H1 (cell line): ENCODE results near the gene NDUFB11. TPM values are rescaled to one million over a fixed set of nuclear protein-coding genes. Genes with fewer than 3 reads are reported as not detected.

Experiments
- BCL11A ChIP-seq, 2 experiments: IDR thresholded peaks; one replicate each; pipeline ENCODE4 v1.6.1; 2011; ENCODE audit warnings: low read depth in 2 of 2, low read length in 2 of 2, mild to moderate bottlenecking in 2 of 2
- CBX5 ChIP-seq: fragments of 300-800, 300-1000 bp; sonication (generic); IDR thresholded peaks from 2 replicates; pipeline ENCODE4 v1.7.1; 2016; ENCODE audit warnings: antibody characterized with exemption, low read length, low read depth
- MAFK ChIP-seq: IDR thresholded peaks from 2 replicates; pipeline ENCODE4 v1.6.1; 2012; ENCODE audit warnings: low read depth, mild to moderate bottlenecking, improper control_type of control experiment, low read length
- RBBP5 ChIP-seq: IDR thresholded peaks from 2 replicates; pipeline ENCODE4 v1.7.1; 2012; ENCODE audit warnings: low read depth, mild to moderate bottlenecking, inconsistent platforms, low read length, moderate library complexity, borderline replicate concordance
- SIN3A ChIP-seq, 2 experiments: IDR thresholded peaks in 1 of 2; conservative IDR thresholded peaks in 1 of 2; 2 replicates each; pipeline ENCODE4 v1.6.1; 2011 to 2012; ENCODE audit warnings: low read length in 2 of 2, improper control_type of control experiment in 1 of 2, low read depth in 1 of 2, mild to moderate bottlenecking in 1 of 2
- SIRT6 ChIP-seq: IDR thresholded peaks from one replicate; pipeline ENCODE4 v1.7.1; 2012; ENCODE audit warnings: low read length, inconsistent platforms
- TEAD4 ChIP-seq: IDR thresholded peaks from 2 replicates; pipeline ENCODE4 v1.6.1; 2012; ENCODE audit warnings: low read depth, low read length, inconsistent platforms, mixed read lengths
- polyA plus RNA-seq, 7 experiments: library from polyadenylated mRNA; depleted of rRNA in 3 of 7; stranded (reverse) in 5 of 7; unstranded in 2 of 7; fragments of >200 nt in 5 of 7; fragments of 200-250 nt in 2 of 7; gene quantifications; 1 replicate in 5 of 7; 2 replicates in 1 of 7; 4 replicates in 1 of 7; pipeline versions ENCODE4 v1.2.1 to v1.2.3, GENCODE V29; 2011 to 2013; ENCODE audit warnings: missing spikeins in 2 of 7, mixed read lengths in 2 of 7
- total RNA-seq: library from RNA; stranded (reverse); fragmentation: NEBNext Ultra II Directional; extraction: Animal tissue kit (Norgen Biotek cat#: 25700); gene quantifications from 2 replicates; pipeline ENCODE4 v1.2.1, GENCODE V29; 2021
- TF ChIP-seq, protein P1 (sequence below): fragments of 300-600 bp; sonication (generic); IDR thresholded peaks from 2 replicates; pipeline ENCODE4 v1.7.1; 2012; ENCODE audit warnings: low read length, moderate library complexity, mild to moderate bottlenecking, inconsistent platforms; ENCODE audit not compliant: insufficient replicate concordance

The NDUFB11 gene
- total and polyA plus RNA-seq, 2 of the 8 experiments (the other 6 are each of a cell fraction or from before 2014, with no cell fraction given), result 120 to 131 TPM

DNA sequence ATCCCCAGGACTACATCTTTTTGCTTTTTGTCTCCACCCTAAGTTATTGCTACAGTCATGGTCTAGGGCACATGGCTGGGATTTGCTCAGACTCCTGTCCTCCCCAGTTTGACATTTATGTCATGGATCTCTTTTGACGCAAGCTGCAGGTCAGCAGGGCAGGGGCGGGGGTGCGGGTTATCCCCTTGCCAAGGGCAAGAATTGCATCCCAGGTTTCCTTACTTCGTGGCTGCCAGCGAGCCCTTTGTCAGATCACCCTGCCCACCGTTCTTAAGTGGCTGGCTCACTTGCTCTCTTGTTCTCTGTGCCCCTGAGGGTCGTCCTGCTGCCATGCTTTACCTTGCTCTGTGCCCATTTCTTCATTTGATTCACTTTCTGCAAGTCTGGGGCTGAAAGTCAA is 28.0 kb upstream of the NDUFB11 start (continued):
- TF ChIP-seq, protein P1, sequence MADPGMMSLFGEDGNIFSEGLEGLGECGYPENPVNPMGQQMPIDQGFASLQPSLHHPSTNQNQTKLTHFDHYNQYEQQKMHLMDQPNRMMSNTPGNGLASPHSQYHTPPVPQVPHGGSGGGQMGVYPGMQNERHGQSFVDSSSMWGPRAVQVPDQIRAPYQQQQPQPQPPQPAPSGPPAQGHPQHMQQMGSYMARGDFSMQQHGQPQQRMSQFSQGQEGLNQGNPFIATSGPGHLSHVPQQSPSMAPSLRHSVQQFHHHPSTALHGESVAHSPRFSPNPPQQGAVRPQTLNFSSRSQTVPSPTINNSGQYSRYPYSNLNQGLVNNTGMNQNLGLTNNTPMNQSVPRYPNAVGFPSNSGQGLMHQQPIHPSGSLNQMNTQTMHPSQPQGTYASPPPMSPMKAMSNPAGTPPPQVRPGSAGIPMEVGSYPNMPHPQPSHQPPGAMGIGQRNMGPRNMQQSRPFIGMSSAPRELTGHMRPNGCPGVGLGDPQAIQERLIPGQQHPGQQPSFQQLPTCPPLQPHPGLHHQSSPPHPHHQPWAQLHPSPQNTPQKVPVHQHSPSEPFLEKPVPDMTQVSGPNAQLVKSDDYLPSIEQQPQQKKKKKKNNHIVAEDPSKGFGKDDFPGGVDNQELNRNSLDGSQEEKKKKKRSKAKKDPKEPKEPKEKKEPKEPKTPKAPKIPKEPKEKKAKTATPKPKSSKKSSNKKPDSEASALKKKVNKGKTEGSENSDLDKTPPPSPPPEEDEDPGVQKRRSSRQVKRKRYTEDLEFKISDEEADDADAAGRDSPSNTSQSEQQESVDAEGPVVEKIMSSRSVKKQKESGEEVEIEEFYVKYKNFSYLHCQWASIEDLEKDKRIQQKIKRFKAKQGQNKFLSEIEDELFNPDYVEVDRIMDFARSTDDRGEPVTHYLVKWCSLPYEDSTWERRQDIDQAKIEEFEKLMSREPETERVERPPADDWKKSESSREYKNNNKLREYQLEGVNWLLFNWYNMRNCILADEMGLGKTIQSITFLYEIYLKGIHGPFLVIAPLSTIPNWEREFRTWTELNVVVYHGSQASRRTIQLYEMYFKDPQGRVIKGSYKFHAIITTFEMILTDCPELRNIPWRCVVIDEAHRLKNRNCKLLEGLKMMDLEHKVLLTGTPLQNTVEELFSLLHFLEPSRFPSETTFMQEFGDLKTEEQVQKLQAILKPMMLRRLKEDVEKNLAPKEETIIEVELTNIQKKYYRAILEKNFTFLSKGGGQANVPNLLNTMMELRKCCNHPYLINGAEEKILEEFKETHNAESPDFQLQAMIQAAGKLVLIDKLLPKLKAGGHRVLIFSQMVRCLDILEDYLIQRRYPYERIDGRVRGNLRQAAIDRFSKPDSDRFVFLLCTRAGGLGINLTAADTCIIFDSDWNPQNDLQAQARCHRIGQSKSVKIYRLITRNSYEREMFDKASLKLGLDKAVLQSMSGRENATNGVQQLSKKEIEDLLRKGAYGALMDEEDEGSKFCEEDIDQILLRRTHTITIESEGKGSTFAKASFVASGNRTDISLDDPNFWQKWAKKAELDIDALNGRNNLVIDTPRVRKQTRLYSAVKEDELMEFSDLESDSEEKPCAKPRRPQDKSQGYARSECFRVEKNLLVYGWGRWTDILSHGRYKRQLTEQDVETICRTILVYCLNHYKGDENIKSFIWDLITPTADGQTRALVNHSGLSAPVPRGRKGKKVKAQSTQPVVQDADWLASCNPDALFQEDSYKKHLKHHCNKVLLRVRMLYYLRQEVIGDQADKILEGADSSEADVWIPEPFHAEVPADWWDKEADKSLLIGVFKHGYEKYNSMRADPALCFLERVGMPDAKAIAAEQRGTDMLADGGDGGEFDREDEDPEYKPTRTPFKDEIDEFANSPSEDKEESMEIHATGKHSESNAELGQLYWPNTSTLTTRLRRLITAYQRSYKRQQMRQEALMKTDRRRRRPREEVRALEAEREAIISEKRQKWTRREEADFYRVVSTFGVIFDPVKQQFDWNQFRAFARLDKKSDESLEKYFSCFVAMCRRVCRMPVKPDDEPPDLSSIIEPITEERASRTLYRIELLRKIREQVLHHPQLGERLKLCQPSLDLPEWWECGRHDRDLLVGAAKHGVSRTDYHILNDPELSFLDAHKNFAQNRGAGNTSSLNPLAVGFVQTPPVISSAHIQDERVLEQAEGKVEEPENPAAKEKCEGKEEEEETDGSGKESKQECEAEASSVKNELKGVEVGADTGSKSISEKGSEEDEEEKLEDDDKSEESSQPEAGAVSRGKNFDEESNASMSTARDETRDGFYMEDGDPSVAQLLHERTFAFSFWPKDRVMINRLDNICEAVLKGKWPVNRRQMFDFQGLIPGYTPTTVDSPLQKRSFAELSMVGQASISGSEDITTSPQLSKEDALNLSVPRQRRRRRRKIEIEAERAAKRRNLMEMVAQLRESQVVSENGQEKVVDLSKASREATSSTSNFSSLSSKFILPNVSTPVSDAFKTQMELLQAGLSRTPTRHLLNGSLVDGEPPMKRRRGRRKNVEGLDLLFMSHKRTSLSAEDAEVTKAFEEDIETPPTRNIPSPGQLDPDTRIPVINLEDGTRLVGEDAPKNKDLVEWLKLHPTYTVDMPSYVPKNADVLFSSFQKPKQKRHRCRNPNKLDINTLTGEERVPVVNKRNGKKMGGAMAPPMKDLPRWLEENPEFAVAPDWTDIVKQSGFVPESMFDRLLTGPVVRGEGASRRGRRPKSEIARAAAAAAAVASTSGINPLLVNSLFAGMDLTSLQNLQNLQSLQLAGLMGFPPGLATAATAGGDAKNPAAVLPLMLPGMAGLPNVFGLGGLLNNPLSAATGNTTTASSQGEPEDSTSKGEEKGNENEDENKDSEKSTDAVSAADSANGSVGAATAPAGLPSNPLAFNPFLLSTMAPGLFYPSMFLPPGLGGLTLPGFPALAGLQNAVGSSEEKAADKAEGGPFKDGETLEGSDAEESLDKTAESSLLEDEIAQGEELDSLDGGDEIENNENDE, result no peak
- TF ChIP-seq TEAD4, result no peak
- TF ChIP-seq RBBP5, result no peak
- TF ChIP-seq MAFK, result no peak
- TF ChIP-seq BCL11A (IDR thresholded peaks at IDR 0.05; ENCODE audit: low read depth in 2 of 2, low read length in 2 of 2), result no peak
- no peak for TF ChIP-seq CBX5
- no peak for TF ChIP-seq SIRT6
- TF ChIP-seq SIN3A (conservative IDR thresholded peaks at IDR 0.05 in 1 of 2, IDR thresholded peaks at IDR 0.05 in 1 of 2; ENCODE audit: low read depth in 1 of 2, low read length in 2 of 2), result no peak
